HG02981 (cell line): ENCODE data around the gene DOK5.

Source experiments
- ATAC-seq: cut with Tn5 transposase; IDR thresholded peaks from one replicate; pipeline ENCODE4 v1.9.1; 2021; ENCODE audit warnings: mild to moderate bottlenecking, moderate library complexity; ENCODE audit not compliant: unreplicated experiment

DOK5 gene

GRCh38 chr20:54510541-54511129 lies 35.2 kb downstream of the DOK5 start:
- ATAC-seq, result no peak

DNA sequence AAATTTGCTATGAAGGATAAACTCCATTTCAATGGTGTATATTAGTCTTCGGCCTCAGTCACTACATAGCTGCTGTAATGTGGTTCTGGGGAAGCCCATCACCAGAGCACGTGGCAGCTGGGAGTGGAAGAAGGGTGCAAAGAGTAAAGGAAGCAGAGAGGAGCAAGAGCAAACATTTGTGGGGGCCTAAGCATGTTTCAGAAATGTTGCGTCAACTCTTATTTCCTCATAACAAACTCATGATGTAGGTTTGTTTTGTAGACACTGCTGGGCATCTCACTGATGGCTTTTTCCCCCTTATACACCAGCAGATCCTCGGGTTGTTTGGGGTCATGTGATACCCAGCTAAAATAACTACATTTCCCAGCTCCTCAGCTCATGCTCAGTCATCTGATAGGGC lies 37.3 kb downstream of the DOK5 start:
- ATAC-seq, result no peak

GRCh38 chr20:54514028-54514607 lies 38.7 kb downstream of the DOK5 start:
- ATAC-seq, result no peak

DNA sequence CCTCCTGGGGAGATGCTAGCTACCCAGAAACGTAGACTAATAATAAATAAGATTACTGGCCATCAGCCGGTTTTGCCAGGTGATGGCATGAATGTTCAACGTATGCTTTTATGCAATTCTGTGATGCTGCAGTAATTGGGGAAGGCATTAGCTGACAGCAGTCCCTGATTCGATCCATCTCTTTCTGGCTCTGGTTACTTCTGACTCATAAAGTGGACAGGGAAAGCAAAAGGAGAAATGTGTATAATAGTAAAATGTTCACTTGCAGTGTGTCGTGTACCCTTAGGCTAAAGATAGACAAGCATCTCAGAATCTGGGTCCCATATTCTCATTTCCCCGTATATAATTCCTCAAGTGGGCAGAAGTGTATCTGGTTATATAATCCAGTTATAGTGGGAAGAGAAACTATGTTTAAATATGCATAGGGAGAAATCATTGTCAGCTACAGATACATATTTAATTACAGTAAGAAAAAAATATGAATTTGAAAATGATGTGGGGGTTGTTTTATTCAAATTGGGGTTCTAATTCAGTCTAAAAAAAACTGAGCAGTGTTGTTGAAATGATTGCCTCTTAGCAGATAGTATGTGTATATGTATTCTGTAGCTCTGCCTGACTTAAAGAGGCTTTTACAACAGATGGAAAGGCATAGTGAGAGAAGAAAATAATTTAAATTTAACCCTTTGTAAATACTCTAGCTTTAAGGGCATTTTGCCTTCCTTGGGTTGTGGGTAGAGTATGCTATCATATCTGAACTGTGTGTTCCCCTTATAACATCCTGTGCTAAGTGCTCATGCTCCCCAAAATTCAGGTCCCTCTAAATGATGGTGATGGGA lies 40.6 kb downstream of the DOK5 start:
- ATAC-seq, result no peak

GRCh38 chr20:54517241-54517975 lies 42.0 kb downstream of the DOK5 start:
- no peak for ATAC-seq

DNA sequence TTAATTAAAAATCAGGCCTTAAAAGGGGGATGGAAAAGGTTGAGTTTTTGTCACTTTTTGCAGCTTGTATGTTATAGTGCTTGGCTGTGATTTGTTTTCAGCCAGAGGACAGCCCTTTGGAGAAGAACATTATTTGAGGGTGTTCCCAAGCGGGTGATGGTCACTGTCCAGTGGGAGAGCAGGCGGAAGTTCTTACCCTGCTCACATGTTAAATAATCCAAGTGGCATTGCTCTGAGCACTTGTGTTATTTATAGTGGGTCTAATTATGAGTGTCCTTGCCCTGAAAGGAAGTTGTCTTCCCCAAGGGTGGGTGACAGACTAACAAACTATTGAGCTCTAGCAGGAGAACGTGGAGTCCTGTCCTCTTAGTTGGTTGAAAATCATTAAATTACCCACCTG lies 49.5 kb downstream of the DOK5 start:
- no peak for ATAC-seq

GRCh38 chr20:54525916-54526590 lies 50.7 kb downstream of the DOK5 start:
- no peak for ATAC-seq

DNA sequence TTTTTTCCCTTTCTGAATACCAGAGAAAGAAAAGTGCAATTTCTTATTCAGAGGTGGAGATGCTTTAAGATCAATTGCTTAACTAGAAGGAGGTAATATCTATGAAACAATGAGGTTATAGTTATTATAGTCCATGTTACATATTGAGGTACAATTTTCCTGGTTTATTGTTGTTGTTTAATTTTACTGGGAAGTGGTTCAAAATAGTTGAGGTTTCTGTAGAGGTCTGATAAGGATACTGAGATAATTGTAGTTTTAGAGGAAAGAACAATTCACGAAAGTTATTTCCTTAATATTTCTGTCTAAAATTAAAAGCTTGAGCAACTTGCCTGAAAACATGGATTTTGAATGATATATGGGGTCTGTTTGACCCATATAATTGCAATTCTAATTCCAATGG lies 51.4 kb downstream of the DOK5 start:
- ATAC-seq, result no peak

GRCh38 chr20:54532573-54532972 lies 57.2 kb downstream of the DOK5 start:
- ATAC-seq, result no peak

DNA sequence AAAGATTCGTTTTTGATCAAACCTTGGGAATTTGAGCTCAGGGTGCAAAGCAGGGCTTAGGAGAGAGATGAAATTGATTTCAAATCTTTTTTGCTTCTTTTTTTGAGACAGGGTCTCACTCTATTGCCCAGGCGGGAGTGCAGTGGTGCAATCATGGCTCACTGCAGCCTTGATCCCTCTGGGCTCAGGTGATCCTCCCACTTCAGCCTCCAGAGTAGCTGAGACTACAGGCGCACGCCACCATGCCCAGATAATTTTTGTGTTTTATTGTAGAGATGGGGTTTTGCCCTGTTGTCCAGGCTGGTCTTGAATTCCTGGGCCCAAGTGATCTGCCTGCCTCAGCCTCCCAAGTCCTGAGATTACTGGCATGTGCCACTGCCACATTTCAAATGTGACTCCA lies 58.7 kb downstream of the DOK5 start:
- no peak for ATAC-seq

GRCh38 chr20:54535033-54535432 lies 59.6 kb downstream of the DOK5 start:
- no peak for ATAC-seq

GRCh38 chr20:54535746-54536145 lies 60.4 kb downstream of the DOK5 start:
- no peak for ATAC-seq

- no peak for ATAC-seq
Measured at GRCh38 chr20:54539521-54540046, 64.2 kb downstream of the DOK5 start.

DNA sequence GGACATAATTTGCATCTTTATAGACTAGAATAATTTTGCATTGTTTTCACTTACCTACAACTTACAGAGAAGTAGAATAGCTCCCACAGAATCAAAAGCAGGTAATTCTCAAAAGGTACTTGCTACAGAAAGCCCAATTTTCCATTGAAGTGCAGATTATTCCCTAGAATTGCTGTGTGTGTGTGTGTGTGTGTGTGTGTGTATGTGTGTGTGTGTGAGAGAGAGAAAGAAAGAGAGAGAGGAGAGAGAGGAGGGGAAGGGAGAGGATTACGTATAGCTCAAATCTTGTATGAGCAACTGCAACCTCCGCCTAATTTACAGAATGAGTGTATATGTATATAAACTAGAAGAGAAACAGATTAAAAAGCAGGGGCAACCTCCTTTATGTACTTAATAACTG lies 68.0 kb downstream of the DOK5 start:
- no peak for ATAC-seq

DNA sequence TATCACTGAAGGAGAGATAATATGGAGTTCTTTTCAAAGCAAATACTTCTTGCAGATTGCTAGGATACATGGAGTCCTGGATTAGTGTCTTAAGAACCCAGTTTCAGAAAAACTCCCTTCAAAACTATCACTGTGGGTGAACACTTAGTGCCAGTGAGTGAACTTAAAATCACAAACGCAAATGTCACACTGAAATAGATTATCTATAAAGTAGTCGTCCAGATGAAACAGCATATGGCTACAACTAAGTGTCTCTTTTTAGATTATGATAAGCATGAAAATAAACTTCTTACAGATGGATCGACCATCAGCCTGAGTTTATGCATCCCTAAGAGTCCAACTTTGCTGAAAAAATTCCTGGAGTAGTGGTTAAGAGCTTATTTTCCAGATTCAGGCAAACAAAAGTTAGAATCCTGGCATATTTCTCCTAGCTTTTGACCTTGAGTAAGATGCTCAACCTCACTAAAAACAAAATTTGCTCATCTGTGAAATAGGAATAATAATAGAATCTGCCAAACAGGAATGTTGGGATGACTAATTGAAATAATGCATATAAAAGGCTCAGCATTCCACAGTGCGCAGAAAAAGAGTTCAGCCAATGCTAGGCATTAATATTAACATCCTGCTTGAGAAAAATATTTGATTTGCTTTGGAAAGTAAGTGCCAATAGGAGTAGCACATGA lies 70.4 kb downstream of the DOK5 start:
- no peak for ATAC-seq

- ATAC-seq, result no peak
Measured at GRCh38 chr20:54548849-54549248, 73.5 kb downstream of the DOK5 start.

DNA sequence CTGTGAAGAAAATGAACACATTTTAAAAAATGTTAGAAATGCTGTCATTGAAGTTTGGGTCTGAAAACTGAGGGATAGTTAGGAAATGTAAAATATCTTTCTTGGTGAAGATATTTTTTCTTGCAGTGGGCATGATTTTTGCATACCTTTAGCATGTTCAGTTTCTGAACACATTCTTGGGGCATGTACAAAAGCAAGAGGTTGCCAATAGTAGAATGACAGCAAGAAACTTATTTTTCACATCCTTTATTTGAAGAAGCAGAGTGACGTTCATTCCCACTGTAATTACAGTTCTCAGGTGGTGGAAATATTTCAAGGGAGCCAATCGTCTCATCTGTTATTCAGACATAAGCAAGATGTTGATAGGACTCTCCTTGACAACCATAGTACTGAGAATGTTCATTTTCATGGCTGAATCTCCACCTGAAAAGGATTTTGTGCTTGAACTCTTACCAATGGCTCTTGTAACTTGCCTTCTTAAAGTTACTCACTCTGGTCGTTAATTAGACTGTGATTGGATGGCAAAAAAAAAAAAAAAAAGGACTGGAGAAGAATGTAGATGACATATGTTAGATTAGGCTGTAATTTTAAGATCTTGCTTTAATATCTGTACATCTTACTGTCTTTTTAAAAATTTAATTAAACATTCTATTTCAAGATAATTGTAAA lies 74.4 kb downstream of the DOK5 start:
- no peak for ATAC-seq

- ATAC-seq, result no peak
Measured at GRCh38 chr20:54550776-54551396, 75.5 kb downstream of the DOK5 start.

DNA sequence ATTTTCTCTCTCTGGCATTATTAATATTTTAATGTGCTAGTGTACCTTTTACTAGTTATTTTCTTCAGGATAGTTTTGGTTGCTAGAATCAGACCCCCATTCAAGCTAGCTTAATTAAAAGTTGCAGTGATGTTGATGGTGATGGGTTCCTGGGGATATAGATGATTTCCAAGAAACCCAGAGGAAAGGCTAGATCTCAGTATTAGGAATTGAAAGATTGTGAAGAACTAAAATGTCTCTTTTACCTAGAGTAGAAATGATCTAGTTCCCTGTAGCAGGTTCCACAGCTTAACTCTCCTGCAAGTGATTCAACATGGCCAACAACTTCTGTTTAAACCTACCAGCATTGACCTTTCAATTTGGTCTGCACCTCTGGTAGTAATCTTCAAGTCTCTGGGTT lies 78.6 kb downstream of the DOK5 start:
- ATAC-seq, result no peak
